ENCODE measurements around the gene LCMT1. TPM values are rescaled to one million over a fixed set of nuclear protein-coding genes. Genes with fewer than 3 reads are reported as not detected.

Gene LCMT1
- total RNA-seq, 1 experiment from 2014 or later = 46.8 TPM

DNA sequence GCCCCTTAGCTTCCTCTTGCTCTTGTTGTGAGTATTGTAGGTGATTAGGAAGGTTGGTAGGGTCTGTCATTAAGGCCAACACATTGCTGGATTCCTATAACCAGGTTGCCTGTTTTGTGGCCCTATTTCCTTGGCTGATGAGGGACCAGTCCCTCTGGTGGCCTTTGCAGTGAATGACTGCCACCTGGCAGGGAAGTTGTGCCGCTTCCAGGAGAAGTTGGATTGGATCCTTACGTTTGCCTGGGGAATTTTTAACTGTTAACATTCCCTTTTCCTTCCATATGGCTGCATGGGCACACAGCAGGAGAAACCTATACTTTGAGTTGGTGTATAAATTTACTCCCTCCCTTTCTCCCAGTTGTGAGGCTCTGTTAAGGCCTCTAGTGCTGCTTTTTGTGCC lies 32.4 kb downstream of the LCMT1 start:
- H3K27me3 Mint-ChIP-seq (ENCODE audit: unreplicated experiment) = no peaks in the 10 kb centered on the region
- no peak overlapping the region for H3K27ac Mint-ChIP-seq (ENCODE audit: unreplicated experiment)
- intact Hi-C loops (cut with micrococcal nuclease; ENCODE audit: unreplicated experiment) = loop anchor here (2.0 kb wide), 1 partner anchor 17 kb away; no protein-coding TSS in a partner anchor
- DNase-seq = peak; percentile 26
- BruUV-seq (replicated peaks) = no TSS peak
- H3K4me3 Mint-ChIP-seq (ENCODE audit: low read depth, unreplicated experiment) = no peak overlapping the region
- CTCF ChIA-PET = no interaction called here
- peaks cover 9% of the 10 kb centered on the region for H3K36me3 Mint-ChIP-seq (ENCODE audit: insufficient read depth, unreplicated experiment)
- H3K4me1 Mint-ChIP-seq (ENCODE audit: low read depth, unreplicated experiment) = peaks cover 6% of the 10 kb centered on the region
- H3K9me3 Mint-ChIP-seq (ENCODE audit: low read depth, unreplicated experiment) = no peaks in the 10 kb centered on the region
- TF ChIP-seq, protein P1, sequence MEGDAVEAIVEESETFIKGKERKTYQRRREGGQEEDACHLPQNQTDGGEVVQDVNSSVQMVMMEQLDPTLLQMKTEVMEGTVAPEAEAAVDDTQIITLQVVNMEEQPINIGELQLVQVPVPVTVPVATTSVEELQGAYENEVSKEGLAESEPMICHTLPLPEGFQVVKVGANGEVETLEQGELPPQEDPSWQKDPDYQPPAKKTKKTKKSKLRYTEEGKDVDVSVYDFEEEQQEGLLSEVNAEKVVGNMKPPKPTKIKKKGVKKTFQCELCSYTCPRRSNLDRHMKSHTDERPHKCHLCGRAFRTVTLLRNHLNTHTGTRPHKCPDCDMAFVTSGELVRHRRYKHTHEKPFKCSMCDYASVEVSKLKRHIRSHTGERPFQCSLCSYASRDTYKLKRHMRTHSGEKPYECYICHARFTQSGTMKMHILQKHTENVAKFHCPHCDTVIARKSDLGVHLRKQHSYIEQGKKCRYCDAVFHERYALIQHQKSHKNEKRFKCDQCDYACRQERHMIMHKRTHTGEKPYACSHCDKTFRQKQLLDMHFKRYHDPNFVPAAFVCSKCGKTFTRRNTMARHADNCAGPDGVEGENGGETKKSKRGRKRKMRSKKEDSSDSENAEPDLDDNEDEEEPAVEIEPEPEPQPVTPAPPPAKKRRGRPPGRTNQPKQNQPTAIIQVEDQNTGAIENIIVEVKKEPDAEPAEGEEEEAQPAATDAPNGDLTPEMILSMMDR (IDR thresholded peaks at IDR 0.05; ENCODE audit: unreplicated experiment) = peak; percentile 52

DNA sequence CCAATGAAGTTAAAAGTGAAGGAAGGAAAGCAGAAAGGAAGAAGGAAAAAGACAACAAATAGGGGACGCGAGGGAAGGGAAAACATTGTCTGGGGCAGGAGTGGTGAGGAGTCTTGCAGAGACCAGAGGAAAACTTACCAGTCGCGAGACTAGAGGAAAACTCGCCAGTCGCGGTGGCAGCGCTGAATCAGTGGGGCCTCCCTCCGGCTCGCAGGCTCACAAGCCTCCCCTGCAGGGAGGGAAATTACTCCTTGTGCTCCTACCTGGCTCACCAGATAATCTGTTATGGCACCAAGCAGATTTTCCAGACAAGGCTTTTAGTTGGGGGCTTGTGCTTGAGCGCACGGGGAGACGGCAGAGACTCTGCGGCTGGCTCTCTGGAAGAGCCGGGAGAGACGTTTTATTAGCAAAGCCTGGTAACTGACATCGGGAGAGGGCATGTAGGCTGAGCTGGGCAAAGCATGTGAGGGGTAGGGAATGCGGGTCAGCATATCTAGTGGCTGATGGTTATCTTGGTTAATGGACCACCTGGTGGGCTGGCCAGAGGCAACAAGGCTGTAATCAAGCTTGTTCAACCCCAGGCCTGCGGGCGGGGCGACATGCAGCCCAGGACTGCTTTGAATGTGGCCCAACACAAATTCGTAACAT lies 37.1 kb downstream of the LCMT1 start:
- Mint-ChIP-seq H3K27ac (ENCODE audit: unreplicated experiment) (no peak overlapping the region), H3K9me3 (ENCODE audit: low read depth, unreplicated experiment) (no peaks in the 10 kb centered on the region), H3K4me3 (ENCODE audit: low read depth, unreplicated experiment) (no peak overlapping the region), H3K4me1 (ENCODE audit: low read depth, unreplicated experiment) (peaks cover 9% of the 10 kb centered on the region), H3K27me3 (ENCODE audit: unreplicated experiment) (no peaks in the 10 kb centered on the region), H3K36me3 (ENCODE audit: insufficient read depth, unreplicated experiment) (peaks cover 7% of the 10 kb centered on the region)
- no peak for DNase-seq
- no TSS peak for BruUV-seq (replicated peaks)
- TF ChIP-seq, protein P1 (IDR thresholded peaks at IDR 0.05; ENCODE audit: unreplicated experiment) = no peak
- intact Hi-C loops (cut with micrococcal nuclease; ENCODE audit: unreplicated experiment) = no loop called here
- CTCF ChIA-PET = no interaction called here

DNA sequence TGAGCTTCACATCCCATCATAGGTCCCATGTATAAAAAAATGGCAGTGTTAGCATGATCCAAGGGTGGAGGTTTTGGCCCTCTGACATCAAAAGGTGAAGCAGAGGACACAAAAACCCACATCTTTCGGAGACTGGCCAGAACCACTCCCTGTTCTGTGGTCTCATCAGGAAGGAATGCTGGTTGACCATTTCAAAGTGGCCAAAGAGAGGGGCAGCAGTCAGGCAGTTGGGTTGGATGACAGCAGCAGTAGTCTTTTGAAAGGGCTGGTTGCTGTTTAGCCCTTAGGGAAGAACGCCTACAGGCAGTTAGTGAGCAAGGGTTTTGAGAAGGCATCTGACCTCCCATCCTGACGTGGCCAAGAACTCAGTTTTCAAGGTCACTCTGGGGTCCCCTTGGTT lies 40.5 kb downstream of the LCMT1 start:
- intact Hi-C loops (cut with micrococcal nuclease; ENCODE audit: unreplicated experiment) = no loop called here
- Mint-ChIP-seq H3K4me1 (ENCODE audit: low read depth, unreplicated experiment) (peaks cover 19% of the 10 kb centered on the region), H3K4me3 (ENCODE audit: low read depth, unreplicated experiment) (no peak overlapping the region), H3K36me3 (ENCODE audit: insufficient read depth, unreplicated experiment) (peaks cover 7% of the 10 kb centered on the region), H3K27ac (ENCODE audit: unreplicated experiment) (peak overlapping the region; percentile 20), H3K27me3 (ENCODE audit: unreplicated experiment) (no peaks in the 10 kb centered on the region), H3K9me3 (ENCODE audit: low read depth, unreplicated experiment) (no peaks in the 10 kb centered on the region)
- TF ChIP-seq, protein P1 (IDR thresholded peaks at IDR 0.05; ENCODE audit: unreplicated experiment) = no peak
- CTCF ChIA-PET = no interaction called here
- no TSS peak for BruUV-seq (replicated peaks)
- DNase-seq = peak; percentile 37

DNA sequence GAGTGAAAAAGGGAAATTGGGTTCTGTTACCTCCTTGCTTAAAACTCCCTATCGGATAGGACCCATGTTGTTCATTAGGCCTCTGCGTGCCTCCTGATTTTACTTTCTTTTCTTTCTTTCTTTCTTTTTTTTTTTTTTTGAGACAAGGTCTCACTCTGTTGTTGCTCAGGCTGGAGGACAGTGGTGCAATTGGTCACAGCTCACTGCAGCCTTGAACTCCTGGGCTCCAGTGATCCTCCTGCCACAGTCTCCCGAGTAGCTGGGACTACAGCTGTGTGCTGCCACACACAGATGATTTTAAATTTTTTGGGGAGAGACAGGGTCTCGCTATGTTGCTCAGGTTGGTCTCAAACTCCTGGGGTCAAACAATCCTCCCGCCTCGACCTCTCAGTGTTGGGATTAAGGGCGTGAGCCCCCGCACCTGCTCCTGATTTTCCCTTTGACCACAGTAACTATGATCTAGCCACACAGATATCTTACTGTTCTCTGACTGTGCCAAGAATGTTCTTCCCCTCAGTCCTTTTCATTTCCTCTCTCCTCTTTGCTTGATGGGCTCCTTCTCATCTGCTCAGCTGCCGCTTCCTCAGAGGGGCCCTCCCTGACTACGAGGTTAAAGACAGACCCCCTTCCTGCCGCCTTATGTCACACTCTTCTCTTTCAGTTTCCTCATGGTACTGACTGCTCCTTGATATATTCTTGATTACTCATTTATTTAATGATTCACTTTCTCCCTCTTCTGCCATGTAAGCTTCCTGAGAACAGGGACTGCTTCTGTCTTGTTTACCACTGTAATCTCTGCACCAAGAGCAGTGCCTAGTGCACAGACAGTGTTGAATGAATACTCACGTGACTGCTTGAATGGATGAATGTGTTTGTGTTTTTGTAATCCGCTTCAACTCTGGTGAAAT lies 44.3 kb downstream of the LCMT1 start:
- DNase-seq = no peak
- Mint-ChIP-seq H3K27ac (ENCODE audit: unreplicated experiment) (no peak overlapping the region), H3K4me3 (ENCODE audit: low read depth, unreplicated experiment) (no peak overlapping the region), H3K4me1 (ENCODE audit: low read depth, unreplicated experiment) (peaks cover 19% of the 10 kb centered on the region), H3K27me3 (ENCODE audit: unreplicated experiment) (no peaks in the 10 kb centered on the region), H3K9me3 (ENCODE audit: low read depth, unreplicated experiment) (no peaks in the 10 kb centered on the region), H3K36me3 (ENCODE audit: insufficient read depth, unreplicated experiment) (no peaks in the 10 kb centered on the region)
- TF ChIP-seq, protein P1 (IDR thresholded peaks at IDR 0.05; ENCODE audit: unreplicated experiment) = no peak
- no TSS peak for BruUV-seq (replicated peaks)
- intact Hi-C loops (cut with micrococcal nuclease; ENCODE audit: unreplicated experiment) = no loop called here
- CTCF ChIA-PET = interaction anchor here (0.5 kb wide), 1 partner anchor 615 kb away, joined by 5 read pairs; no protein-coding TSS in a partner anchor

All from Calu3 (cell line).